ENCODE data around the gene KRT78.

Gene KRT78

GRCh38 chr12:52814710-52815155, 34.1 kb downstream of the KRT78 start:
- H3K36me3 ChIP-seq (ENCODE audit: control insufficient read depth, insufficient read depth, low read length) = no peaks in the 10 kb centered on the region
- H3K27ac ChIP-seq (ENCODE audit: low read depth, low read length) = no peak overlapping the region
- no peak overlapping the region for H3K9ac ChIP-seq (ENCODE audit: low read length)
- H3K4me1 ChIP-seq (ENCODE audit: control insufficient read depth, insufficient read depth, low read length) = no peaks in the 10 kb centered on the region
- no peaks in the 10 kb centered on the region for H3K27me3 ChIP-seq (ENCODE audit: control insufficient read depth, insufficient read depth, low read length)
- no peak overlapping the region for H3K4me3 ChIP-seq (ENCODE audit: low read length)

- H3K27me3 ChIP-seq (ENCODE audit: control insufficient read depth, insufficient read depth, low read length) = no peaks in the 10 kb centered on the region
- no peak within 1 kb of the TSS for H3K4me3 ChIP-seq (ENCODE audit: low read length)
- H3K36me3 ChIP-seq (ENCODE audit: control insufficient read depth, insufficient read depth, low read length) = no peaks in the 10 kb centered on the region
- no peak within 1 kb of the TSS for H3K27ac ChIP-seq (ENCODE audit: low read depth, low read length)
- no peak within 1 kb of the TSS for H3K9ac ChIP-seq (ENCODE audit: low read length)
- no peaks in the 10 kb centered on the region for H3K4me1 ChIP-seq (ENCODE audit: control insufficient read depth, insufficient read depth, low read length)
Measured at GRCh38 chr12:52813885-52814709, 34.7 kb downstream of the KRT78 start, which contains the start of gene KRT4. Gene KRT4 (minus strand): TSS chr12:52814116. CDS start chr12:52814058, 58 bp downstream.

GRCh38 chr12:52813203-52813819, 35.5 kb downstream of the KRT78 start:
- H3K27me3 ChIP-seq (ENCODE audit: control insufficient read depth, insufficient read depth, low read length) = no peaks in the 10 kb centered on the region
- no peaks in the 10 kb centered on the region for H3K36me3 ChIP-seq (ENCODE audit: control insufficient read depth, insufficient read depth, low read length)
- H3K27ac ChIP-seq (ENCODE audit: low read depth, low read length) = no peak overlapping the region
- H3K4me1 ChIP-seq (ENCODE audit: control insufficient read depth, insufficient read depth, low read length) = no peaks in the 10 kb centered on the region
- no peak overlapping the region for H3K4me3 ChIP-seq (ENCODE audit: low read length)
- no peak overlapping the region for H3K9ac ChIP-seq (ENCODE audit: low read length)

- Histone ChIP-seq H3K27me3 (ENCODE audit: control insufficient read depth, insufficient read depth, low read length) (no peaks in the 10 kb centered on the region), H3K36me3 (ENCODE audit: control insufficient read depth, insufficient read depth, low read length) (no peaks in the 10 kb centered on the region), H3K9ac (ENCODE audit: low read length) (no peak overlapping the region), H3K4me3 (ENCODE audit: low read length) (no peak overlapping the region), H3K4me1 (ENCODE audit: control insufficient read depth, insufficient read depth, low read length) (no peaks in the 10 kb centered on the region), H3K27ac (ENCODE audit: low read depth, low read length) (no peak overlapping the region)
Measured at GRCh38 chr12:52812749-52813148, 36.0 kb downstream of the KRT78 start.

GRCh38 chr12:52812073-52812400, 36.8 kb downstream of the KRT78 start:
- Histone ChIP-seq H3K9ac (ENCODE audit: low read length) (no peak overlapping the region), H3K27me3 (ENCODE audit: control insufficient read depth, insufficient read depth, low read length) (no peaks in the 10 kb centered on the region), H3K36me3 (ENCODE audit: control insufficient read depth, insufficient read depth, low read length) (no peaks in the 10 kb centered on the region), H3K4me1 (ENCODE audit: control insufficient read depth, insufficient read depth, low read length) (no peaks in the 10 kb centered on the region), H3K27ac (ENCODE audit: low read depth, low read length) (no peak overlapping the region), H3K4me3 (ENCODE audit: low read length) (no peak overlapping the region)

GRCh38 chr12:52811191-52812072, 37.4 kb downstream of the KRT78 start:
- H3K27me3 ChIP-seq (ENCODE audit: control insufficient read depth, insufficient read depth, low read length) = no peaks in the 10 kb centered on the region
- H3K27ac ChIP-seq (ENCODE audit: low read depth, low read length) = no peak overlapping the region
- no peaks in the 10 kb centered on the region for H3K36me3 ChIP-seq (ENCODE audit: control insufficient read depth, insufficient read depth, low read length)
- H3K9ac ChIP-seq (ENCODE audit: low read length) = no peak overlapping the region
- no peaks in the 10 kb centered on the region for H3K4me1 ChIP-seq (ENCODE audit: control insufficient read depth, insufficient read depth, low read length)
- no peak overlapping the region for H3K4me3 ChIP-seq (ENCODE audit: low read length)

GRCh38 chr12:52810554-52810953, 38.2 kb downstream of the KRT78 start:
- Histone ChIP-seq H3K4me3 (ENCODE audit: low read length) (no peak overlapping the region), H3K9ac (ENCODE audit: low read length) (no peak overlapping the region), H3K4me1 (ENCODE audit: control insufficient read depth, insufficient read depth, low read length) (no peaks in the 10 kb centered on the region), H3K36me3 (ENCODE audit: control insufficient read depth, insufficient read depth, low read length) (no peaks in the 10 kb centered on the region), H3K27ac (ENCODE audit: low read depth, low read length) (no peak overlapping the region), H3K27me3 (ENCODE audit: control insufficient read depth, insufficient read depth, low read length) (no peaks in the 10 kb centered on the region)

- no peaks in the 10 kb centered on the region for H3K27me3 ChIP-seq (ENCODE audit: control insufficient read depth, insufficient read depth, low read length)
- no peaks in the 10 kb centered on the region for H3K4me1 ChIP-seq (ENCODE audit: control insufficient read depth, insufficient read depth, low read length)
- no peak overlapping the region for H3K4me3 ChIP-seq (ENCODE audit: low read length)
- H3K9ac ChIP-seq (ENCODE audit: low read length) = no peak overlapping the region
- H3K27ac ChIP-seq (ENCODE audit: low read depth, low read length) = no peak overlapping the region
- H3K36me3 ChIP-seq (ENCODE audit: control insufficient read depth, insufficient read depth, low read length) = no peaks in the 10 kb centered on the region
Measured at GRCh38 chr12:52809166-52809565, 39.6 kb downstream of the KRT78 start.

GRCh38 chr12:52808573-52809160, 40.1 kb downstream of the KRT78 start:
- Histone ChIP-seq H3K4me3 (ENCODE audit: low read length) (no peak overlapping the region), H3K27ac (ENCODE audit: low read depth, low read length) (no peak overlapping the region), H3K27me3 (ENCODE audit: control insufficient read depth, insufficient read depth, low read length) (no peaks in the 10 kb centered on the region), H3K4me1 (ENCODE audit: control insufficient read depth, insufficient read depth, low read length) (no peaks in the 10 kb centered on the region), H3K9ac (ENCODE audit: low read length) (no peak overlapping the region), H3K36me3 (ENCODE audit: control insufficient read depth, insufficient read depth, low read length) (no peaks in the 10 kb centered on the region)

- no peaks in the 10 kb centered on the region for H3K27me3 ChIP-seq (ENCODE audit: control insufficient read depth, insufficient read depth, low read length)
- H3K9ac ChIP-seq (ENCODE audit: low read length) = no peak overlapping the region
- no peaks in the 10 kb centered on the region for H3K36me3 ChIP-seq (ENCODE audit: control insufficient read depth, insufficient read depth, low read length)
- no peak overlapping the region for H3K27ac ChIP-seq (ENCODE audit: low read depth, low read length)
- no peaks in the 10 kb centered on the region for H3K4me1 ChIP-seq (ENCODE audit: control insufficient read depth, insufficient read depth, low read length)
- H3K4me3 ChIP-seq (ENCODE audit: low read length) = no peak overlapping the region
Measured at GRCh38 chr12:52807544-52808470, 41.0 kb downstream of the KRT78 start.

GRCh38 chr12:52806821-52807543, 41.8 kb downstream of the KRT78 start:
- Histone ChIP-seq H3K4me3 (ENCODE audit: low read length) (no peak overlapping the region), H3K36me3 (ENCODE audit: control insufficient read depth, insufficient read depth, low read length) (no peaks in the 10 kb centered on the region), H3K27me3 (ENCODE audit: control insufficient read depth, insufficient read depth, low read length) (no peaks in the 10 kb centered on the region), H3K4me1 (ENCODE audit: control insufficient read depth, insufficient read depth, low read length) (no peaks in the 10 kb centered on the region), H3K27ac (ENCODE audit: low read depth, low read length) (no peak overlapping the region), H3K9ac (ENCODE audit: low read length) (no peak overlapping the region)

All from rectal smooth muscle tissue (tissue), 1 donor.